ENCODE measurements around the gene OPTC.

Gene OPTC

GRCh38 chr1:203525685-203526084, 31.7 kb downstream of the OPTC start:
- no peak for DNase-seq (ENCODE audit: low read depth)
- H3K4me3 ChIP-seq (ENCODE audit: low read depth, low read length): no peak overlapping the region
- no peak for TF ChIP-seq CTCF (conservative IDR thresholded peaks at IDR 0.05; ENCODE audit: low read depth, low read length)

GRCh38 chr1:203526130-203526529, 32.2 kb downstream of the OPTC start:
- TF ChIP-seq CTCF (conservative IDR thresholded peaks at IDR 0.05; ENCODE audit: low read depth, low read length): no peak
- no peak overlapping the region for H3K4me3 ChIP-seq (ENCODE audit: low read depth, low read length)
- no peak for DNase-seq (ENCODE audit: low read depth)

GRCh38 chr1:203526572-203526971, 32.6 kb downstream of the OPTC start:
- DNase-seq (ENCODE audit: low read depth): no peak
- H3K4me3 ChIP-seq (ENCODE audit: low read depth, low read length): no peak overlapping the region
- TF ChIP-seq CTCF (conservative IDR thresholded peaks at IDR 0.05; ENCODE audit: low read depth, low read length): no peak

GRCh38 chr1:203527013-203527412, 33.1 kb downstream of the OPTC start:
- no peak overlapping the region for H3K4me3 ChIP-seq (ENCODE audit: low read depth, low read length)
- no peak for TF ChIP-seq CTCF (conservative IDR thresholded peaks at IDR 0.05; ENCODE audit: low read depth, low read length)
- no peak for DNase-seq (ENCODE audit: low read depth)

- no peak for DNase-seq (ENCODE audit: low read depth)
- H3K4me3 ChIP-seq (ENCODE audit: low read depth, low read length): no peak overlapping the region
- peak; percentile 4 for TF ChIP-seq CTCF (conservative IDR thresholded peaks at IDR 0.05; ENCODE audit: low read depth, low read length)
Measured at GRCh38 chr1:203528063-203528462, 34.1 kb downstream of the OPTC start.

- no peak for DNase-seq (ENCODE audit: low read depth)
- H3K4me3 ChIP-seq (ENCODE audit: low read depth, low read length): no peak overlapping the region
- TF ChIP-seq CTCF (conservative IDR thresholded peaks at IDR 0.05; ENCODE audit: low read depth, low read length): no peak
Measured at GRCh38 chr1:203528976-203529835, 35.3 kb downstream of the OPTC start.

- no peak for TF ChIP-seq CTCF (conservative IDR thresholded peaks at IDR 0.05; ENCODE audit: low read depth, low read length)
- no peak overlapping the region for H3K4me3 ChIP-seq (ENCODE audit: low read depth, low read length)
- DNase-seq (ENCODE audit: low read depth): no peak
Measured at GRCh38 chr1:203531063-203531462, 37.1 kb downstream of the OPTC start.

Measured in choroid plexus epithelial cell (primary cell).